Liver (tissue), 3 donors: ENCODE results near the gene NFIA.

Source experiments
- GABPA ChIP-seq, 2 donors: IDR thresholded peaks in 1 of 2; conservative IDR thresholded peaks in 1 of 2; 2 replicates each; pipeline ENCODE4 v1.6.1; 2016; ENCODE audit warnings: antibody characterized with exemption in 2 of 2, mild to moderate bottlenecking in 1 of 2, moderate library complexity in 1 of 2
- JUND ChIP-seq, 2 donors: IDR thresholded peaks; 2 replicates each; pipeline ENCODE4 v1.6.1; 2016; ENCODE audit warnings: antibody characterized with exemption in 2 of 2
- RAD21 ChIP-seq, 2 donors: IDR thresholded peaks; 2 replicates each; pipeline ENCODE4 v1.6.1; 2016; ENCODE audit warnings: antibody characterized with exemption in 2 of 2, mild to moderate bottlenecking in 2 of 2
- TF ChIP-seq, protein P1 (sequence below): fragments of 150-350 bp; IDR thresholded peaks from 2 replicates; pipeline ENCODE4 v1.5.1; 2017; ENCODE audit warnings: improper control_type of control experiment, low read depth, low read length; ENCODE audit not compliant: missing input control
- TF ChIP-seq, protein P2 (sequence below): IDR thresholded peaks from 2 replicates; pipeline ENCODE4 v1.6.1; 2016; ENCODE audit warnings: antibody characterized with exemption
- donor health status: healthy.
- donor health status: healthy.

DNA sequence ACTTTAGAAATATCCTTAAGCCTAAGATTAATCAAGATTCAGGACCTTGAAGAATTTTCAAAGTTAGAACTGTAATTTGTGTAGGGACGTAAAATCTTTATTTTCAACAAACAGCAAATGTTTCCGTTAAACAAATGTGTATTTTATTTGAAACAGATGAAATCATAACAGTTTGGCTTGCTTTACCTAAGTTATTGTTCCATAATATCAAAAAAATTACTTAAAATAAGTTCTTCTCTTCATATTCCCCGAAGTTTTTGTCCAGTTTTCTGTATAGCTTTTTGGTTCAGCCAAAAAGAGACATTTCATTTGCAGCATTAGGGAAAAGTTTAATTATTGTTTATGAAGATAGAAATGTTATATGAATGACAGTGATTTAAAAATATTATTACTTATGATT is 100.1 kb downstream of the NFIA start:
- TF ChIP-seq, protein P1, sequence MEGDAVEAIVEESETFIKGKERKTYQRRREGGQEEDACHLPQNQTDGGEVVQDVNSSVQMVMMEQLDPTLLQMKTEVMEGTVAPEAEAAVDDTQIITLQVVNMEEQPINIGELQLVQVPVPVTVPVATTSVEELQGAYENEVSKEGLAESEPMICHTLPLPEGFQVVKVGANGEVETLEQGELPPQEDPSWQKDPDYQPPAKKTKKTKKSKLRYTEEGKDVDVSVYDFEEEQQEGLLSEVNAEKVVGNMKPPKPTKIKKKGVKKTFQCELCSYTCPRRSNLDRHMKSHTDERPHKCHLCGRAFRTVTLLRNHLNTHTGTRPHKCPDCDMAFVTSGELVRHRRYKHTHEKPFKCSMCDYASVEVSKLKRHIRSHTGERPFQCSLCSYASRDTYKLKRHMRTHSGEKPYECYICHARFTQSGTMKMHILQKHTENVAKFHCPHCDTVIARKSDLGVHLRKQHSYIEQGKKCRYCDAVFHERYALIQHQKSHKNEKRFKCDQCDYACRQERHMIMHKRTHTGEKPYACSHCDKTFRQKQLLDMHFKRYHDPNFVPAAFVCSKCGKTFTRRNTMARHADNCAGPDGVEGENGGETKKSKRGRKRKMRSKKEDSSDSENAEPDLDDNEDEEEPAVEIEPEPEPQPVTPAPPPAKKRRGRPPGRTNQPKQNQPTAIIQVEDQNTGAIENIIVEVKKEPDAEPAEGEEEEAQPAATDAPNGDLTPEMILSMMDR: no peak
- TF ChIP-seq RAD21 (IDR thresholded peaks at IDR 0.05) (no peak), GABPA (IDR thresholded peaks at IDR 0.05 in 1 of 2, conservative IDR thresholded peaks at IDR 0.05 in 1 of 2) (no peak), JUND (IDR thresholded peaks at IDR 0.05) (no peak)
- TF ChIP-seq, protein P2, sequence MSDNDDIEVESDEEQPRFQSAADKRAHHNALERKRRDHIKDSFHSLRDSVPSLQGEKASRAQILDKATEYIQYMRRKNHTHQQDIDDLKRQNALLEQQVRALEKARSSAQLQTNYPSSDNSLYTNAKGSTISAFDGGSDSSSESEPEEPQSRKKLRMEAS: no peak
